SK-N-SH (cell line): ENCODE measurements around the gene VSTM1. TPM values are rescaled to one million over a fixed set of nuclear protein-coding genes. Genes with fewer than 3 reads are reported as not detected.

Source experiments
- CTCF ChIA-PET: fragments of 300-600, 350-600 bp; formaldehyde crosslinking; extraction: SDS; loops from one replicate; lab custom pipeline; 2021; lab: Yijun Ruan, JAX
- POLR2A ChIA-PET: fragments of 350-600 bp; sonication (Branson Sonifier 250); formaldehyde crosslinking; extraction: SDS; loops from one replicate; lab custom pipeline; 2020; ENCODE audit warnings: antibody characterized with exemption, inconsistent platforms; lab: Yijun Ruan, JAX
- DNase-seq: peaks from one replicate; pipeline ENCODE4 v3.0.0; 2012
- H2AFZ ChIP-seq: fragments of 200-600 bp; sonication (generic); 2 replicates; pipeline ENCODE4 v1.8.1; 2016; ENCODE audit warnings: antibody characterized with exemption, mild to moderate bottlenecking, low read depth
- H3F3A ChIP-seq: fragments of 200-600 bp; sonication (generic); replicated peaks from 2 replicates; pipeline ENCODE3; 2016; ENCODE audit warnings: antibody characterized with exemption, mild to moderate bottlenecking; ENCODE audit not compliant: insufficient read depth
- H3K27ac ChIP-seq, 2 experiments: fragments of 200-500 bp in 1 of 2; fragments of 200-600 bp in 1 of 2; sonication (Bioruptor generic) in 1 of 2; sonication (generic), shearing (Covaris generic) in 1 of 2; 2 replicates each; pipeline versions ENCODE4 v1.5.1 to v1.6.1; 2014 to 2016; ENCODE audit warnings: low read depth in 2 of 2, inconsistent platforms in 1 of 2, low read length in 1 of 2, mild to moderate bottlenecking in 1 of 2, mixed read lengths in 1 of 2
- H3K27me3 ChIP-seq: fragments of 200-600 bp; sonication (generic), shearing (Covaris generic); 2 replicates; pipeline ENCODE4 v1.6.1; 2016; ENCODE audit warnings: mixed run types; ENCODE audit not compliant: insufficient read depth
- H3K36me3 ChIP-seq, 2 experiments: fragments of 200-500 bp in 1 of 2; fragments of 200-600 bp in 1 of 2; sonication (Bioruptor generic) in 1 of 2; sonication (generic) in 1 of 2; replicated peaks in 1 of 2; 2 replicates each; pipeline versions ENCODE3 to v1.5.1; 2014 to 2016; ENCODE audit warnings: low read length in 1 of 2, mild to moderate bottlenecking in 1 of 2; ENCODE audit not compliant: insufficient read depth in 2 of 2, control insufficient read depth in 1 of 2
- H3K4me1 ChIP-seq, 2 experiments: fragments of 200-500 bp in 1 of 2; fragments of 200-600 bp in 1 of 2; sonication (Bioruptor generic) in 1 of 2; sonication (generic), shearing (Covaris generic) in 1 of 2; 2 replicates each; pipeline versions ENCODE4 v1.5.1 to v1.6.1; 2014 to 2016; ENCODE audit warnings: low read depth in 1 of 2, low read length in 1 of 2, mixed run types in 1 of 2; ENCODE audit not compliant: insufficient read depth in 2 of 2, control insufficient read depth in 1 of 2
- H3K4me2 ChIP-seq: fragments of 200-600 bp; sonication (generic), shearing (Covaris generic); 2 replicates; pipeline ENCODE4 v1.6.1; 2017; ENCODE audit warnings: mixed run types
- H3K4me3 ChIP-seq, 2 experiments: fragments of 200-500 bp in 1 of 2; fragments of 200-600 bp in 1 of 2; sonication (Bioruptor generic) in 1 of 2; sonication (generic), shearing (Covaris generic) in 1 of 2; 2 replicates each; pipeline versions ENCODE4 v1.5.1 to v1.8.1; 2014 to 2016; ENCODE audit warnings: low read depth in 2 of 2, inconsistent platforms in 1 of 2, low read length in 1 of 2, mild to moderate bottlenecking in 1 of 2, mixed read lengths in 1 of 2, moderate library complexity in 1 of 2
- H3K79me2 ChIP-seq: fragments of 200-600 bp; sonication (generic); 2 replicates; pipeline ENCODE4 v1.8.1; 2017; ENCODE audit warnings: mild to moderate bottlenecking; ENCODE audit not compliant: insufficient read depth
- H3K9ac ChIP-seq: fragments of 200-600 bp; sonication (generic); 2 replicates; pipeline ENCODE4 v1.6.1; 2017; ENCODE audit warnings: mixed run types
- H3K9me2 ChIP-seq: fragments of 200-600 bp; sonication (generic); 2 replicates; pipeline ENCODE4 v1.6.1; 2017; ENCODE audit warnings: mixed run types
- H3K9me3 ChIP-seq: fragments of 200-600 bp; sonication (generic); 2 replicates; pipeline ENCODE4 v1.6.1; 2017; ENCODE audit warnings: mixed run types, mild to moderate bottlenecking, moderate library complexity
- H4K20me1 ChIP-seq: fragments of 200-600 bp; sonication (generic); 2 replicates; pipeline ENCODE4 v1.6.1; 2017; ENCODE audit warnings: mild to moderate bottlenecking, mixed run types; ENCODE audit not compliant: insufficient read depth
- CHD2 ChIP-seq: fragments of 150-350 bp; IDR thresholded peaks from 2 replicates; pipeline ENCODE4 v1.6.1; 2018; ENCODE audit warnings: low read length; ENCODE audit not compliant: partially characterized antibody
- ELF1 ChIP-seq: IDR thresholded peaks from 2 replicates; pipeline ENCODE4 v1.4.0; 2012
- GABPA ChIP-seq: IDR thresholded peaks from 2 replicates; pipeline ENCODE4 v1.4.0; 2012; ENCODE audit warnings: low read depth, mild to moderate bottlenecking
- GATA2 ChIP-seq: sonication (generic); formaldehyde crosslinking; IDR thresholded peaks from 2 replicates; pipeline ENCODE4 v1.5.0; 2020; ENCODE audit warnings: mild to moderate bottlenecking, missing genetic modification reagents
- JUND ChIP-seq: IDR thresholded peaks from 2 replicates; pipeline ENCODE4 v1.4.0; 2012
- MEF2A ChIP-seq: IDR thresholded peaks from 2 replicates; pipeline ENCODE4 v1.4.0; 2012; ENCODE audit warnings: low read depth, borderline replicate concordance
- MXI1 ChIP-seq: IDR thresholded peaks from 2 replicates; pipeline ENCODE4 v1.6.1; 2012; ENCODE audit warnings: mild to moderate bottlenecking, low read depth, low read length, improper control_type of control experiment
- NFIC ChIP-seq: IDR thresholded peaks from 2 replicates; pipeline ENCODE4 v1.4.0; 2012; ENCODE audit warnings: borderline replicate concordance
- RFX5 ChIP-seq: IDR thresholded peaks from 2 replicates; pipeline ENCODE4 v1.6.1; 2012; ENCODE audit warnings: mild to moderate bottlenecking, improper control_type of control experiment, low read length
- SIN3A ChIP-seq: IDR thresholded peaks from 2 replicates; pipeline ENCODE4 v1.6.1; 2012; ENCODE audit warnings: low read depth, mild to moderate bottlenecking, low read length, moderate library complexity, borderline replicate concordance
- SMC3 ChIP-seq: IDR thresholded peaks from 2 replicates; pipeline ENCODE4 v1.6.1; 2012; ENCODE audit warnings: low read depth, low read length, improper control_type of control experiment
- TAF1 ChIP-seq: IDR thresholded peaks from 2 replicates; pipeline ENCODE4 v1.6.1; 2012; ENCODE audit warnings: low read depth, mild to moderate bottlenecking, low read length, moderate library complexity, borderline replicate concordance
- USF1 ChIP-seq: IDR thresholded peaks from 2 replicates; pipeline ENCODE4 v1.4.0; 2012; ENCODE audit warnings: low read depth, borderline replicate concordance
- YY1 ChIP-seq: IDR thresholded peaks from 2 replicates; pipeline ENCODE4 v1.4.0; 2012; ENCODE audit warnings: low read depth, mild to moderate bottlenecking
- WGBS: methylation state at CpG from one replicate; pipeline ENCODE4 v1.1.6; 2017; ENCODE audit warnings: low lambda C conversion rate; 5-methylcytosine and 5-hydroxymethylcytosine counted together
- polyA plus RNA-seq, 3 experiments: library from polyadenylated mRNA; depleted of rRNA; stranded (reverse); fragments of >200 nt; gene quantifications; 2 replicates each; pipeline ENCODE4 v1.2.3, GENCODE V29; 2012
- TF ChIP-seq, protein P1 (sequence below): IDR thresholded peaks from 2 replicates; pipeline ENCODE4; 2012

VSTM1 gene
- polyA plus RNA-seq, 1 of the 3 experiments (the other 2 are of a cell fraction) = 0.10 TPM

DNA sequence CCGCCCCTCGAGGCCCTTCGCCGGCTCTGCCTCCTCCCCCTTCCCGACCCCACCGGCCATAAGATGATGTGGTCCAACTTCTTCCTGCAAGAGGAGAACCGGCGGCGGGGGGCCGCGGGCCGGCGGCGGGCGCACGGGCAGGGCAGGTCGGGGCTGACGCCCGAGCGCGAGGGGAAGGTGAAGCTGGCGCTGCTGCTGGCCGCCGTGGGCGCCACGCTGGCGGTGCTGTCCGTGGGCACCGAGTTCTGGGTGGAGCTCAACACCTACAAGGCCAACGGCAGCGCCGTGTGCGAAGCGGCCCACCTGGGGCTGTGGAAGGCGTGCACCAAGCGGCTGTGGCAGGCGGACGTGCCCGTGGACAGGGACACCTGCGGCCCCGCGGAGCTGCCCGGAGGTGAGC lies 70.9 kb downstream of the VSTM1 start:
- CTCF ChIA-PET = interaction anchor here (1.4 to 2.8 kb wide), 2 partner anchors 12 to 31 kb away, joined by 4 to 23 read pairs; no protein-coding TSS in a partner anchor
- H3K4me3 ChIP-seq = no peak overlapping the region
- DNase-seq = no peak
- peaks cover 5% of the 10 kb centered on the region; the same call in 1 of the 2 replicates for H3K27me3 ChIP-seq
- no peaks in the 10 kb centered on the region for H3K36me3 ChIP-seq
- WGBS = 60% methylated on average over 24 of the region's 43 CpGs
- no peak overlapping the region for H3K9ac ChIP-seq
- POLR2A ChIA-PET = no interaction called here
- H3K9me3 ChIP-seq = no peaks in the 10 kb centered on the region
- H3K4me2 ChIP-seq = no peak overlapping the region
- peaks cover 16 to 17% of the 10 kb centered on the region in 2 experiments; a peak in 3 of 4 replicates for H3K4me1 ChIP-seq
- no peaks in the 10 kb centered on the region for H3K79me2 ChIP-seq
- no peaks in the 10 kb centered on the region for H4K20me1 ChIP-seq
- H3K9me2 ChIP-seq = no peaks in the 10 kb centered on the region
- H3F3A ChIP-seq = peaks cover 14% of the 10 kb centered on the region
- H2AFZ ChIP-seq = no peak overlapping the region
- no peak overlapping the region for H3K27ac ChIP-seq
- TF ChIP-seq JUND (no peak), SIN3A (no peak), TAF1 (no peak), RFX5 (no peak), YY1 (no peak), NFIC (no peak), GABPA (no peak), MEF2A (no peak), SMC3 (no peak), MXI1 (no peak)
- TF ChIP-seq, protein P1, sequence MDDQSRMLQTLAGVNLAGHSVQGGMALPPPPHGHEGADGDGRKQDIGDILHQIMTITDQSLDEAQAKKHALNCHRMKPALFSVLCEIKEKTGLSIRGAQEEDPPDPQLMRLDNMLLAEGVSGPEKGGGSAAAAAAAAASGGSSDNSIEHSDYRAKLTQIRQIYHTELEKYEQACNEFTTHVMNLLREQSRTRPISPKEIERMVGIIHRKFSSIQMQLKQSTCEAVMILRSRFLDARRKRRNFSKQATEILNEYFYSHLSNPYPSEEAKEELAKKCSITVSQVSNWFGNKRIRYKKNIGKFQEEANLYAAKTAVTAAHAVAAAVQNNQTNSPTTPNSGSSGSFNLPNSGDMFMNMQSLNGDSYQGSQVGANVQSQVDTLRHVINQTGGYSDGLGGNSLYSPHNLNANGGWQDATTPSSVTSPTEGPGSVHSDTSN = no peak
- TF ChIP-seq, all 33 proteins: peak for 0

DNA sequence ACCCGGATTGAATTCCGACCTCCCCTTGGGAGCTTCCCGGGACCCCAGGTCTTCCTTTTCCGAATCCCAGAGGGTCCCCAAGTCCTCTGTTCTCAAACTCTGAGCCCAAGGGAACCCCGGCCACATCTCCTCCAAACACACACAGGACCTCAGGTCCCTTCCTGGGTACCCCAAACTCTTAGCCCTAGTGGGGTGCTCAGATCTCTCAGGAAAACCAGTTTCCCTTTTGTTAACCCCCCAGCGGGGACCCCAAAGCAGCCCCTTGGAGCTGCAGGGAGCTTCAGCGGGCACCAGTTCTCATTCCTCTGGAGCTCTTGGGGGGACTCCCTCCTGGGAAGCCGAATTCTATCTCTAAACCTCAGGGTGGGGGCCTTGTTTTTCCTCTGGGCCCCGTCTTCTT lies 71.5 kb downstream of the VSTM1 start:
- Histone ChIP-seq H3K4me1 (peaks cover 16 to 18% of the 10 kb centered on the region in 2 experiments; a peak in 3 of 4 replicates), H3K27me3 (peaks cover 5% of the 10 kb centered on the region; the same call in 1 of the 2 replicates), H3K4me3 (no peak overlapping the region), H2AFZ (no peak overlapping the region), H3K36me3 (no peaks in the 10 kb centered on the region), H3K9me3 (no peaks in the 10 kb centered on the region), H3F3A (peaks cover 20% of the 10 kb centered on the region), H3K79me2 (no peaks in the 10 kb centered on the region), H4K20me1 (no peaks in the 10 kb centered on the region), H3K9ac (peak overlapping the region; percentile 39; the same call in 1 of the 2 replicates), H3K4me2 (0 out of 2 replicates have a peak overlapping the region, but pooled peaks have one; percentile 69), H3K27ac (no peak overlapping the region; a peak in 1 of 4 replicates), H3K9me2 (no peaks in the 10 kb centered on the region)
- 83% methylated on average over 8 of the region's 9 CpGs for WGBS
- DNase-seq = no peak
- ChIA-PET CTCF (interaction anchor here (0.6 kb wide), 1 partner anchor 175 kb away, joined by 3 read pairs; no protein-coding TSS in a partner anchor), POLR2A (no interaction called here)
- no peak for TF ChIP-seq USF1
- no peak for TF ChIP-seq ELF1
- no peak for TF ChIP-seq CHD2
- TF ChIP-seq NFIC = no peak
- no peak for TF ChIP-seq GATA2 (CRISPR knock-in tag)
